Neural crest cell (in vitro differentiated cells): ENCODE data around the gene EXPH5. TPM values are rescaled to one million over a fixed set of nuclear protein-coding genes. Genes with fewer than 3 reads are reported as not detected.

Source experiments
- DNase-seq: peaks from one replicate; pipeline ENCODE4 v3.0.0; 2021; ENCODE audit warnings: low read depth, mixed read lengths, low spot score
- H3K27ac Mint-ChIP-seq: one replicate; pipeline ENCODE4 v1.8.0; 2021; ENCODE audit warnings: mild to moderate bottlenecking, mixed read lengths; ENCODE audit not compliant: unreplicated experiment
- H3K27me3 Mint-ChIP-seq: 2 replicates; pipeline ENCODE4 v1.8.0; 2021; ENCODE audit warnings: low read depth, mild to moderate bottlenecking, mixed read lengths
- H3K36me3 Mint-ChIP-seq: 2 replicates; pipeline ENCODE4 v1.8.0; 2021; ENCODE audit warnings: low read depth, mild to moderate bottlenecking, mixed read lengths
- H3K4me1 Mint-ChIP-seq: 2 replicates; pipeline ENCODE4 v1.8.0; 2021; ENCODE audit warnings: mixed read lengths
- H3K4me3 Mint-ChIP-seq: one replicate; pipeline ENCODE4 v1.8.0; 2021; ENCODE audit warnings: mild to moderate bottlenecking, mixed read lengths
- H3K9me3 Mint-ChIP-seq: 2 replicates; pipeline ENCODE4 v1.8.0; 2021; ENCODE audit warnings: mixed read lengths
- total RNA-seq: library from RNA; stranded (reverse); gene quantifications from 2 replicates; pipeline ENCODE4 v1.2.1, GENCODE V29; 2021
- TF ChIP-seq, protein P1 (sequence below): fragments of 200-600 bp; sonication (generic); conservative IDR thresholded peaks from 2 replicates; pipeline ENCODE4 v1.5.0; 2021; ENCODE audit warnings: antibody characterized with exemption, mild to moderate bottlenecking

The EXPH5 gene
- total RNA-seq, 1 donor from 2014 or later: 0.68 TPM

DNA sequence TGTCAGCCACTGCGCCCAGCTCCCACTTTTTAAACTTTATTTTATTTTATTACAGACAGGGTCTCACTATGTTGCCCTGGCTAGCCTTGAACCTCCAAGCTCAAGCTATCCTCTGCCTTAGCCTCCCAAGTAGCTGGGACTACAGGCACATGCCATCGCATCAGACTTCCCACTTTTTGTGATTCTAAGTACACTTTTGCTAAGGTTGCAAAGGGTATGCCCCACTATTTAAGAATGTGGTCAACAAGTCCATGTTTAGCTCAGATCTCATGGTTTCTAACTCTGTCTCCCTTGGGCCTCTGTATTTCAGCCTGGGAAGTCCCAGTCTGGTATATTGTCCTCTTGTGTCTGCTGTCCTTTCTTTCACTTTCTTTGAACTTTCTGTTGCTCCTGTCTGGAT lies 35.3 kb downstream of the EXPH5 start:
- Mint-ChIP-seq H3K27ac (no peak overlapping the region), H3K36me3 (no peaks in the 10 kb centered on the region), H3K4me3 (no peak overlapping the region), H3K27me3 (no peaks in the 10 kb centered on the region), H3K4me1 (peaks cover 9% of the 10 kb centered on the region), H3K9me3 (no peaks in the 10 kb centered on the region)
- TF ChIP-seq, protein P1, sequence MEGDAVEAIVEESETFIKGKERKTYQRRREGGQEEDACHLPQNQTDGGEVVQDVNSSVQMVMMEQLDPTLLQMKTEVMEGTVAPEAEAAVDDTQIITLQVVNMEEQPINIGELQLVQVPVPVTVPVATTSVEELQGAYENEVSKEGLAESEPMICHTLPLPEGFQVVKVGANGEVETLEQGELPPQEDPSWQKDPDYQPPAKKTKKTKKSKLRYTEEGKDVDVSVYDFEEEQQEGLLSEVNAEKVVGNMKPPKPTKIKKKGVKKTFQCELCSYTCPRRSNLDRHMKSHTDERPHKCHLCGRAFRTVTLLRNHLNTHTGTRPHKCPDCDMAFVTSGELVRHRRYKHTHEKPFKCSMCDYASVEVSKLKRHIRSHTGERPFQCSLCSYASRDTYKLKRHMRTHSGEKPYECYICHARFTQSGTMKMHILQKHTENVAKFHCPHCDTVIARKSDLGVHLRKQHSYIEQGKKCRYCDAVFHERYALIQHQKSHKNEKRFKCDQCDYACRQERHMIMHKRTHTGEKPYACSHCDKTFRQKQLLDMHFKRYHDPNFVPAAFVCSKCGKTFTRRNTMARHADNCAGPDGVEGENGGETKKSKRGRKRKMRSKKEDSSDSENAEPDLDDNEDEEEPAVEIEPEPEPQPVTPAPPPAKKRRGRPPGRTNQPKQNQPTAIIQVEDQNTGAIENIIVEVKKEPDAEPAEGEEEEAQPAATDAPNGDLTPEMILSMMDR: no peak
- DNase-seq: no peak

DNA sequence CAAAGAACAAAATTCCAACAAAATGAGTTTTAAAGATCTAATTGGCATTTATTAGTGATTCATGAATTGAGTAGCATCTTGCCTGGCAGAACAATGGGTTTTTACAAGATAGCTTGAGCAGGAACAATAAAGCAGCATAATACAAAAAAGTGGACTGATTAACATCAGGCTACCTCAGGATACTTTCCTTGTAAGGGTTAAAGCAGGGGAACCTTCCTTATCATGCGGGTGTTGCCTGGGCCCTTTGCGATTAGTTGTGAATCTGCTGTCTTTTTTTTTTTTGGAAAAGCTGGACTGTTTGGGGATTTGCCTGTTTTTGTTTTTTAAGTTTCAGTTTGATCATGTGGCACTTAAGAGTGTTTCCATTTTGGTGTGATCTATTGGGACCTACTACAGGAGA lies 37.5 kb downstream of the EXPH5 start:
- Mint-ChIP-seq H3K36me3 (no peaks in the 10 kb centered on the region), H3K4me1 (peaks cover 12% of the 10 kb centered on the region), H3K9me3 (no peaks in the 10 kb centered on the region), H3K4me3 (no peak overlapping the region), H3K27me3 (no peaks in the 10 kb centered on the region), H3K27ac (no peak overlapping the region)
- TF ChIP-seq, protein P1: no peak
- DNase-seq: no peak

GRCh38 chr11:108551651-108552462 lies 41.7 kb downstream of the EXPH5 start:
- TF ChIP-seq, protein P1: no peak
- Mint-ChIP-seq H3K36me3 (no peaks in the 10 kb centered on the region), H3K27me3 (no peaks in the 10 kb centered on the region), H3K4me3 (no peak overlapping the region), H3K4me1 (peaks cover 19% of the 10 kb centered on the region), H3K27ac (peak overlapping the region; percentile 86), H3K9me3 (no peaks in the 10 kb centered on the region)
- no peak for DNase-seq

DNA sequence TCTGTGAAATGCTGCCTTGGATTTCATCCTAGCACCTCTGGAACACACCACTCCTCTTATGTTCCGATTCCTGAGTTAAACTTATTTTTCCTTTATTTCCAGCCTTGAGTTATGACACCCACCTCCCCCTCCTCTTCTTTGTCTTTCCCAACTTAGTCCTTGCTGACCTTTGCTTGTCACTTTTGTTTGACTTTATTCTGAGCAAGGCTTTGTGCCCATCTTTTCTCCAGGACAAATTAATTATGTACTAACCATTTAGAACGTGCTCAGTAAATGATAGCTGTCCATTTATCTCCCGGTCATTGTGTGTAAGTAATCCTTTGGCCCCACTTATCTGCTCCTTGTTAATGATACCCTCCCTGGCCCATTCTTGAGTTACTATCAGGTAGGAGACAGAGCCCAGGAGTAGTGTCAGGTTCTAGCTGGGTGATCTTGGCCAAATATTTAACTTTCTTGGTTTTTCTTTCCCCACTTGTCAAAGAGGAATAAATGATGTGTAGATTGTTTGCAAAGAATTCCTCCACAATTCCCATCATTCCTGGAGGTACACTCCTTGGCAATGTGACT lies 44.2 kb downstream of the EXPH5 start:
- TF ChIP-seq, protein P1: no peak
- H3K4me1 Mint-ChIP-seq: peaks cover 19% of the 10 kb centered on the region
- H3K4me3 Mint-ChIP-seq: no peak overlapping the region
- DNase-seq: no peak
- no peaks in the 10 kb centered on the region for H3K27me3 Mint-ChIP-seq
- no peaks in the 10 kb centered on the region for H3K36me3 Mint-ChIP-seq
- H3K9me3 Mint-ChIP-seq: no peaks in the 10 kb centered on the region
- no peak overlapping the region for H3K27ac Mint-ChIP-seq

- Mint-ChIP-seq H3K27ac (no peak overlapping the region), H3K36me3 (no peaks in the 10 kb centered on the region), H3K27me3 (no peaks in the 10 kb centered on the region), H3K4me3 (no peak overlapping the region), H3K9me3 (no peaks in the 10 kb centered on the region), H3K4me1 (peaks cover 19% of the 10 kb centered on the region)
- no peak for DNase-seq
- TF ChIP-seq, protein P1: no peak
Measured at GRCh38 chr11:108545909-108546501, 47.6 kb downstream of the EXPH5 start.
